ENCODE data around the gene HECW1.

The HECW1 gene

DNA sequence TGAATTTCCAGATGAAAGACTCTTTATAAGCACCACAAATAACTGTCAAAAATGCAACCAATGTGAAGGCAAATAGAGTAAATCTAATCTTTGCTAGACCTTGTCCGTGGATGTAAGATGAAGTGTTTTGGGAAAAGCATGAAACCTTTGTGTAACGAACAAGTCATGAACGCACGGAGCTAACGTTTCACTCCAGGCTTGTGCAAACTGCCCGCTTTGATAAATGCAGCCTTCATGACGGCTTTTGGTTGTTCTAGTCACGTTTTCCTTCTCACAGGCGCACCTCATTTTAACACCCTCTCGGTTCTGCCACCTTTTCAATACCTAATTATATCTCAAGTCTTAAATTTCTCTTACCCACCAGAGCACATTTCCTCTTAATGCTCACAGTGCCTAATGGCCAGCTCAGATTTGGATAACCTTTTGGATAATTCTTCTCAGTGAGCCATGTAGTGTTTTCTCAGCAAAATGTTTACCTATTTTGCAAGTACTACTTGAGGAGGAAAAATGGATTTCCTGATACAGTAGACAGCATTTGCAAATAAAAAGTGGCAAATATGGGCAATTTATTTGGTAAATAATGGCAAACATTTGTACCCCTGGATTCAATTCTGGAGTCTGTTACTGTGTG lies 63.2 kb downstream of the HECW1 start:
- DNase-seq = no peak
- no peaks in the 10 kb centered on the region for H3K27me3 ChIP-seq (ENCODE audit: insufficient read depth, low read depth, severe bottlenecking)

DNA sequence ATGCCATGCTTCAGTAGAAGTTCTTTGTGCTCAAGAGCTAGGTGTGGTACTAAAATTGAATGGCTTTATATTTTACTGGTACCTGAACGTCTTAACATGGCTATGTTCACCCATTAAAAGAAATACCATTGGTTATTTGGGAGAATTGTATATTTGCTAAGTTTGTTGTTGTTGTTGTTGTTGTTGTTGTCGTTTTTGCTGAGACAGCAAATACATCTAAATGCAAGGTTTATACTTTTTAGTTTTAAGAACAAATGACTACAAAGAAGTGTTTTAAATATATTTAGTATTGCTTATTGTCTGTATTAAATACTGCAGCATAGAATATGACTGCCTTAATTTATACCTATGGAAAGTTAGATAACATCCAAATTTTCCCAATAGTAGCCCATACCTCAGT lies 66.9 kb downstream of the HECW1 start:
- Histone ChIP-seq H3K36me3 (no peaks in the 10 kb centered on the region), H3K4me3 (ENCODE audit: low read depth, low read length) (no peak overlapping the region), H3K9me3 (ENCODE audit: severe bottlenecking) (no peaks in the 10 kb centered on the region), H3K27ac (no peak overlapping the region), H3K27me3 (ENCODE audit: insufficient read depth, low read depth, severe bottlenecking) (no peaks in the 10 kb centered on the region)
- no peak for DNase-seq
- TF ChIP-seq, protein P1, sequence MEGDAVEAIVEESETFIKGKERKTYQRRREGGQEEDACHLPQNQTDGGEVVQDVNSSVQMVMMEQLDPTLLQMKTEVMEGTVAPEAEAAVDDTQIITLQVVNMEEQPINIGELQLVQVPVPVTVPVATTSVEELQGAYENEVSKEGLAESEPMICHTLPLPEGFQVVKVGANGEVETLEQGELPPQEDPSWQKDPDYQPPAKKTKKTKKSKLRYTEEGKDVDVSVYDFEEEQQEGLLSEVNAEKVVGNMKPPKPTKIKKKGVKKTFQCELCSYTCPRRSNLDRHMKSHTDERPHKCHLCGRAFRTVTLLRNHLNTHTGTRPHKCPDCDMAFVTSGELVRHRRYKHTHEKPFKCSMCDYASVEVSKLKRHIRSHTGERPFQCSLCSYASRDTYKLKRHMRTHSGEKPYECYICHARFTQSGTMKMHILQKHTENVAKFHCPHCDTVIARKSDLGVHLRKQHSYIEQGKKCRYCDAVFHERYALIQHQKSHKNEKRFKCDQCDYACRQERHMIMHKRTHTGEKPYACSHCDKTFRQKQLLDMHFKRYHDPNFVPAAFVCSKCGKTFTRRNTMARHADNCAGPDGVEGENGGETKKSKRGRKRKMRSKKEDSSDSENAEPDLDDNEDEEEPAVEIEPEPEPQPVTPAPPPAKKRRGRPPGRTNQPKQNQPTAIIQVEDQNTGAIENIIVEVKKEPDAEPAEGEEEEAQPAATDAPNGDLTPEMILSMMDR (IDR thresholded peaks at IDR 0.05; ENCODE audit: low read depth, low read length) = no peak

More for the DNA sequence above, 63.2 kb downstream of the HECW1 start:
- Histone ChIP-seq H3K27ac (no peak overlapping the region), H3K9me3 (ENCODE audit: severe bottlenecking) (no peaks in the 10 kb centered on the region), H3K4me3 (ENCODE audit: low read depth, low read length) (no peak overlapping the region), H3K36me3 (no peaks in the 10 kb centered on the region)
- TF ChIP-seq, protein P1 (IDR thresholded peaks at IDR 0.05; ENCODE audit: low read depth, low read length) = no peak

DNA sequence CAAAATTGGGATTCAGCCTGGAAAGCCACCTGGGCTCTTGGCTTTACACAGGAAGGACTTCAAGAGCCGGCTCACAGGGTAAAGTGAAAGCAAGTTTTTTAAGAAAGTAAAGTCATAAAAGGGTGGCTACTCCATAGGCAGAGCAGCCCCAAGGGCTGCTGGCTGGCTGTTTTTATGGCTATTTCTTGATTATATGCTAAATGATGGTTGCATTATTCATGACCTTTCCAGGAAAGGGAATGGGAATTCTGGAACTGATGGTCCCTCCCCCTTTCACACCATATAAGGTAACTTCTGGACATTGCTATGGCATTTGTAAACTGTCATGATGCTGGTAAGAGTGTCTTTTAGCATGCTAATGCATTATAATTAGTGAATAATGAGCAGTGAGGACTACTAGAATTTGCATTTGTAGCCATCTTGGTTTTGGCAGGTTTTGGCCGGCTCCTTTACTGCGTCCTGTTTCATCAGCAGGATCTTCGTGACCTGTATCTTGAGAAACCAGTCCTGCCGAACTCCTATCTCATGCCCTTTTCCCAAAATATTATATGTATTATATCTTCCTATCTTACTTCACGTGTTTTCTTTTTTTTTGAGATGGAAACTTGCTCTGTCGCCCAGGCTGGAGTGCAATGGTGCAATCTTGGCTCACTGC lies 80.5 kb downstream of the HECW1 start:
- Histone ChIP-seq H3K27me3 (ENCODE audit: insufficient read depth, low read depth, severe bottlenecking) (no peaks in the 10 kb centered on the region), H3K4me3 (ENCODE audit: low read depth, low read length) (no peak overlapping the region), H3K27ac (no peak overlapping the region), H3K36me3 (no peaks in the 10 kb centered on the region), H3K9me3 (ENCODE audit: severe bottlenecking) (no peaks in the 10 kb centered on the region)
- no peak for DNase-seq
- TF ChIP-seq, protein P1 (IDR thresholded peaks at IDR 0.05; ENCODE audit: low read depth, low read length) = no peak

DNA sequence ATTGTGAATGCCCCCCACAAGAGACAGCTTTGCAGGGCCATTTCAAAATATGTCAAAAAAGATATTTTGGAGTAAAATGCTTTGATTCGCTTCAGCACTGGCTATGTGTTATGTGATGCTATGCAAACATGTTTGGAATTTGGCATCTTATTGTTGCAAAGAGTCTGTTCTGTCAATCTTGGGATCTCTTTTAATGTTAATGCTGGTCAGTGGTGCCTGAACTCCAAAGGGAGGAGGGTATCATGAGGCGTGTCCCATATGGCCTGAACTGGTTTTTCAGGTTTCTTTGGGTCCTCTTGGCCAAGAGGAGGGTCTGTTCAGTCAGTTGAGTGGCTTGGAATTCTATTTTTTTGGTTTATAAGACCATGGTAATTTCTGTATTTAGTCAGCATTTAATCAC lies 81.4 kb downstream of the HECW1 start:
- H3K9me3 ChIP-seq (ENCODE audit: severe bottlenecking) = no peaks in the 10 kb centered on the region
- no peak overlapping the region for H3K27ac ChIP-seq
- no peaks in the 10 kb centered on the region for H3K36me3 ChIP-seq
- TF ChIP-seq, protein P1 (IDR thresholded peaks at IDR 0.05; ENCODE audit: low read depth, low read length) = no peak
- H3K4me3 ChIP-seq (ENCODE audit: low read depth, low read length) = no peak overlapping the region
- no peaks in the 10 kb centered on the region for H3K27me3 ChIP-seq (ENCODE audit: insufficient read depth, low read depth, severe bottlenecking)
- DNase-seq = no peak

DNA sequence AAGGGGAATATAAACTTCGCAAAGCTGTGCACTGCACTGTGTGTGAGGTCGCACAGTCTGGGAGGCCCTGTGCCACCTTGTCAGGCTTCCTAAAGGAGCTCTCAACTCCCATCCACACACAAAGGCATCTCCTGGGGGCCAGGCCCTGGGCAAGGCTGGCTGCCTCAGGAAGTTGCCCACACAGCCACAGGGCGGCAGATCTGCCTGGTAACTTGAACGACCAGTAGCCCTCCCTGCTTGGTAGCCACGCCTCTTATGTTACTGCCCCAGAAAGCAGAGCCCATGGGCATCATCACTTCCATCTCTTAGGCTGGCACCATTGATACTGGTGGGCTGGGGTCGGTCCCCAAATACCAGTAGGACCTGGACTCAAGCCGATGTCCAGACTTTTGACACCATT lies 82.8 kb downstream of the HECW1 start:
- no peaks in the 10 kb centered on the region for H3K9me3 ChIP-seq (ENCODE audit: severe bottlenecking)
- TF ChIP-seq, protein P1 (IDR thresholded peaks at IDR 0.05; ENCODE audit: low read depth, low read length) = no peak
- no peaks in the 10 kb centered on the region for H3K27me3 ChIP-seq (ENCODE audit: insufficient read depth, low read depth, severe bottlenecking)
- H3K4me3 ChIP-seq (ENCODE audit: low read depth, low read length) = no peak overlapping the region
- no peak overlapping the region for H3K27ac ChIP-seq
- no peaks in the 10 kb centered on the region for H3K36me3 ChIP-seq
- no peak for DNase-seq
